GM12865 (cell line): Measurements from ENCODE around the gene IL36G.

Source experiments
- DNase-seq: peaks from one replicate; pipeline ENCODE4 v3.0.0; 2010; ENCODE audit warnings: low read depth
- H3K4me3 ChIP-seq: 2 replicates; pipeline ENCODE4 v1.5.1; 2011; ENCODE audit warnings: mild to moderate bottlenecking, low read depth, low read length, control low read depth
- TF ChIP-seq, protein P1 (sequence below): IDR thresholded peaks from 2 replicates; pipeline ENCODE4 v1.5.1; 2011; ENCODE audit warnings: low read length, control low read depth, low read depth, inconsistent platforms; ENCODE audit not compliant: insufficient read depth; ENCODE audit errors: missing control alignments

IL36G gene

DNA sequence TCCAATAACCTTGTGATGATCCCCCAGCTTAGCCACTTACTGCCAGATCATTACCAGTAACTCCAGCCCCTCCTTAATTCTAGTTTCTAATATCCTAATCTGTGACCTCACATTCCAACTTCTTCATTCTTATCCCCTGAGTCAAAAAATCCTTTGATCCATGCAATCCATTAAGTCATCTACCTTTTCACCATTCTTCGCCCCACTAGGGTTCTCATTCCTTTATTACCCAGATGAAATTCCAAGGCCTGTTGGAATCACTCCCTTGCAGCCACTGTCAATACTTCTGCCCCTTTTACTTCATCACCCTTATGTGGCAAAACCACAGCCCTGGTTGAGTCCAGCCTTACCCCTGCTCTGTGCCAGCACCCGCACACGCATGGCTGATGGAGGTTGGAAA lies 20.3 kb upstream of the IL36G start:
- DNase-seq, result no peak
- no peak overlapping the region for H3K4me3 ChIP-seq

DNA sequence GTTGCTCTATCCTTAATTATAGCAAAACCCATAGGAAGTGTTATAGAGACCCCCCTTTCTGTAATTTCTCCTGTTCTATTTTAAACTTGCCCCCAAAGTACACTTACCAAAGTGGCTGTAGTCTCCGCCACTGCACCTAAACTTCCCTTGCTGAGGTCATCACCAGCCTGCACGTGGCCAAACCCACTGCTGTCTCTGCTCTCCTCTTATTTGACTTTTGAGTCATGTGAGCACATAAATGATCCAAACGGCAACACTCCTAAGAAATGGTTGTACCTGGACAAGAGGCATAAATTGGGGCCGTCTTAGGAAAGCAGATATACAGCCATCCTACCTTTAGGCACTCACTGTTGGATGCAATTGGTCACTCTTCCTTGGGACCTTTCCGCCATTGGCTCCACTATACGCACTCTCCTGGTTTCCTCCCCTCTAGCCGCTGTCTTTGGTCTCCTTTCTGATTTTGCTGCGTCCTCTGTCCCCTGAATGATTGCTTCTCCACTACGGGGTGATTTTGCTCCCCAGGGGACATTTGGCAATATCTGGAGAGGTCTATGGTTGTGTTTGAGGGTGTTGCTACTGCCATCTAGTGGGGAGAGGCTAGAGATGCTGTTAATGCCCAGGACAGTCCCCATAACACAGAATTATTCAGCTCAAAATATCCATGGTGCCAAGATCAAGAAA lies 19.2 kb upstream of the IL36G start:
- no peak overlapping the region for H3K4me3 ChIP-seq
- DNase-seq, result peak; percentile 68
- TF ChIP-seq, protein P1, sequence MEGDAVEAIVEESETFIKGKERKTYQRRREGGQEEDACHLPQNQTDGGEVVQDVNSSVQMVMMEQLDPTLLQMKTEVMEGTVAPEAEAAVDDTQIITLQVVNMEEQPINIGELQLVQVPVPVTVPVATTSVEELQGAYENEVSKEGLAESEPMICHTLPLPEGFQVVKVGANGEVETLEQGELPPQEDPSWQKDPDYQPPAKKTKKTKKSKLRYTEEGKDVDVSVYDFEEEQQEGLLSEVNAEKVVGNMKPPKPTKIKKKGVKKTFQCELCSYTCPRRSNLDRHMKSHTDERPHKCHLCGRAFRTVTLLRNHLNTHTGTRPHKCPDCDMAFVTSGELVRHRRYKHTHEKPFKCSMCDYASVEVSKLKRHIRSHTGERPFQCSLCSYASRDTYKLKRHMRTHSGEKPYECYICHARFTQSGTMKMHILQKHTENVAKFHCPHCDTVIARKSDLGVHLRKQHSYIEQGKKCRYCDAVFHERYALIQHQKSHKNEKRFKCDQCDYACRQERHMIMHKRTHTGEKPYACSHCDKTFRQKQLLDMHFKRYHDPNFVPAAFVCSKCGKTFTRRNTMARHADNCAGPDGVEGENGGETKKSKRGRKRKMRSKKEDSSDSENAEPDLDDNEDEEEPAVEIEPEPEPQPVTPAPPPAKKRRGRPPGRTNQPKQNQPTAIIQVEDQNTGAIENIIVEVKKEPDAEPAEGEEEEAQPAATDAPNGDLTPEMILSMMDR, result peak; percentile 90

More for the DNA sequence above, 20.3 kb upstream of the IL36G start:
- TF ChIP-seq, protein P1, result no peak

DNA sequence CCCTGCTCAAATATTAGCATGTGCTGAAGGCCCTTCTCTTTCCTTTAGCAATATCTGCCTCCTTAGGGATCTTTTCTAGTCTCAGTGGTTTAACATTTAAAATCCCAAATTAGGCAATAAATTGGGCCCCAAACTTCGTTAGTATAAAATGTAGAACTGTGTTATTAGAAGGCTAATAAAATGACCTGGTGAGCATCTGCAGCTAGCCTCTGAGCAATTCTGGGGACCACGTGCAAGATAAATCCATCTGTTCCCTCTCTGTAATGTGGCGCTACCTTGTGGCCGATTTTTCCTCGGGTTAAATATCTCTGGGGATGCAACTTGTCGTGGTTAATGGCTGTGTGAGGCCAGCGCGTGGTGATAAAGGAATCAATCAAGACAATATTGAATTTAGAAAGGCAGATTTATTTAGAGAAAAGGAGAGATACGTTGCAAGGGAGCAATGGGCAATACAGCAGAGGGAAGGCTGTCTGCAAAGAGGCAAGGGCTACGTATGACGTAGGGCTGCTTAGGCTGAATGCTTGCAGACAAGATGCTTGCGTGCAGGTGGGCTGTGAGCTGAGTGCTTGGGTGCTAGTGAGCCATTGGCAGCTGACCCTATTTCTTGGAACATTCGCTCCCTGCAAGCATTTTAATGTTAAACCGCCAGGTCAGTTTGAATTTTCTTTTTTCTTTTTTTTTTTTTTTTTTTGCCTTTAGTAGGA lies 18.5 kb upstream of the IL36G start:
- TF ChIP-seq, protein P1, result no peak
- DNase-seq, result no peak

DNA sequence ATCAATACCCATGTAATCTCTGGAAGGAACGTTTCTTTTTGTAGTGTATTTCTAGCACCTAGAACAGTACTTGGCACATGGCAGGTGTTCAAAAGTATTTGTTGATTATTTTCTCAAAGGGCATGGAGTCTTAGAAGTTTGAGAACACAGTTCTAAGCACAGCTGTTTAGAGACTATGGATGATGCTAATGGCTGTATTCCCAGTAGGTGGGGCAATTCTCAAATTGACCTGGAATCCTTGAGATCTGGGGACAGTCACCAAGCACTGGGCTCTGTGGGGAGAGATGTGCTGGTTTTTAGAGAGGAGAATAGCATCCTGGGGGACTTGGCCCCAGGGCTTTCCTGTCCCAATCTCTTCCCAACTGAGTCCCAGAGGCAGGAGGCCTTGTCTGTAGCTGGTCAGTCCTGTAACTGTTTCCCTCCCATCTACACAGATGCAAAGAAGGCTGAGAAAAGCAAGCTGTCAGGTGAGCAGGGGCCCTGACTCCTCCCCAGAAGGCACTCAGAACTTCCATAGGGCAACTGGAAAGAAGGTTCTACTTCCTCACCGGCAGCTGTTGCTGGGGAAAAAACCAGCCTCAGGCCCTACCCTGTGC lies 17.5 kb upstream of the IL36G start:
- no peak overlapping the region for H3K4me3 ChIP-seq
- TF ChIP-seq, protein P1, result no peak
- no peak for DNase-seq

More for the DNA sequence above, 18.5 kb upstream of the IL36G start:
- no peak overlapping the region for H3K4me3 ChIP-seq

DNA sequence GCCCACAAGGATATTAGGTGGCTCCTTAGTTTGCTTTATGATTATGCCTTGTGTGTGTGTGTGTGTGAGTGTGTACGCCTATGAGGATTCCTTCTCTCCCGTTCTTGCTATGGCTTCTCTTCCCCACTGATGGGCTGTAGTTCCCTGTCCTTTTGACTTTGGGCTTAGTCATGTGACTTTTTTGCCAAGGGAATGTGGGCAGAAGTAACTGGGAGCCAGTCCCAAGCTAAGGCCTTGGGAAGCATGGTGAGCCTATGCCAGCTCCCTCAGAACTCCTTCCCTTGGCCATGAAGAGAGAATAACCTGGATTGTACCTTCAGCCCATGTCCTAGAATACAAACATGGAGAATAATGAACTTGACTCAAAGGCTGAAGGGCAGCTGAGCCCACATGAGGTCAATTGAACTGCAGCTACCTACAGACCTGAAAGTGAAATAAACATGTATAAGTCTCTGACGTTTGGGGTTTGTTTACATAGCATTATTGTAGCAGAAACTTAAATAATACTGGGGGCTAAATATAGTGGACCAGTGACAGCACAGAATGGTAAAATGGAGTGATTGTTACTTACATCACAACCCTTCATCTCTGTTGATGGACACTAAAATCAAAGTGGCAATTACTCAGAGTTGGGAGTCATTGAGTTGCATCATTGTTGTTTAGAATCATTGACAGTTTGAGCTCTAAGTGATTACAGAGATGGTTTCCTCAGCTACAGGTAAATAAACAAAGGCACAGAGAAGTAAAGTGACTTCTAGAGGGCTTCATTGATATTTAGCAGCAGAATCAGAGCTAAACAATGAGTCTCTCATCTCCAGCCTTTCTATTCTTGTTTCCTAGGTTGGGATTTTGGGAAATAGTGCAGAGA lies 15.3 kb upstream of the IL36G start:
- peak; percentile 17 for DNase-seq
- no peak overlapping the region for H3K4me3 ChIP-seq
- TF ChIP-seq, protein P1, result no peak

DNA sequence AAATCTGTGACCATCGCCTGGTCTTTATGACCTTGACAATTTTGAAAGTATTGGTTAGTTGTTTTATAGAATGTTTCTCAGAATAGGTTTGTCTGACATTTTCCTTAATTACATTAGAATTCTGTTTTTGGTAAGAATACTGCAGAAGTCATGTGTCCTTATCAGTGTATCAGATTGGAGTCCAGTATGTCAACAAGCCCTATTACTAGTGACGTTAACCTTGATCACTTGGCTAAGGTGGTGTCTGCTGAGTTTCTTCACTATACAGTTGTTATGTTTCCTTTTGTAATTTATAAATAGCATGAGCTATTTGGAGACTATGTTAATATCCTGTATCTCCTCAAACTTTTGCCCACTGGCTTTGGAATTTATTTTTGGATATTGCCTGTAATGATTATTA lies 10.8 kb upstream of the IL36G start:
- H3K4me3 ChIP-seq, result no peak overlapping the region
- no peak for DNase-seq
- TF ChIP-seq, protein P1, result no peak
